Measurements from ENCODE around the gene SAXO2.
"Not testable (repeated sequence)": the region's sequence is repeated elsewhere in the genome, so short reads cannot be mapped to it uniquely, and the experiment has no call there.

Gene SAXO2

DNA sequence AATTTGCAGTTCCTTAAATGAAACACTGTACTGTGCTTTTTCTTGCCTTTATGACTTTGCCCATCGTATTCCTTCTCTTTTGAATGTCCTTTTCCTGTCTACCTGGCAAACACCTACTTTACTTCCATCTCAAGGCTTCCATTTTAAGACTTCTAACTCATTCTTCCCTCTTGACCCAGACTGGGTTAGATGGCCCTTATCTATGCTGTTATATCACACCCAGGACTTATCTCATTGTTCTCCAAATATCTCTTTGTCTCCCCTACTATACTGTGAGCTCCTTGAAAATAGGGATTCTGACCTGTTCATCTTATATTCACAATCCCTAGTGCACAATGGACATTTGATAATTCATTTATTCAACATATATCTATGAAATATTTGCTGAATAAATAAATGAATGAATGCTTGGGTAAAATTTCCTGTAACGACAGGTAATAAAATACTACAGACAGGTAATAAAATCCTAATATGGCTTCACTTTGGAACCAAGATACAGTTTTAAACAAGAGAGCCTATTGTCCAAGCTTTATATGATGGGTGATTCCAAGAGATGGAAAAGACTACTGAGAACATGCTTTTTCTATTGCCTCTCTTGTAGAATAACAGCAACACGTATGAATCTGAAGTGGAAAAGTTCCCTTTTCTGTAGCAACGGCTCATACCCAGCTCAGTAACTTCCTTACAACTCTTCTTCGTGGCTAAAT lies 22.8 kb upstream of the SAXO2 start:
- DNase-seq (ENCODE audit: low read depth, low spot score), result no peak

DNA sequence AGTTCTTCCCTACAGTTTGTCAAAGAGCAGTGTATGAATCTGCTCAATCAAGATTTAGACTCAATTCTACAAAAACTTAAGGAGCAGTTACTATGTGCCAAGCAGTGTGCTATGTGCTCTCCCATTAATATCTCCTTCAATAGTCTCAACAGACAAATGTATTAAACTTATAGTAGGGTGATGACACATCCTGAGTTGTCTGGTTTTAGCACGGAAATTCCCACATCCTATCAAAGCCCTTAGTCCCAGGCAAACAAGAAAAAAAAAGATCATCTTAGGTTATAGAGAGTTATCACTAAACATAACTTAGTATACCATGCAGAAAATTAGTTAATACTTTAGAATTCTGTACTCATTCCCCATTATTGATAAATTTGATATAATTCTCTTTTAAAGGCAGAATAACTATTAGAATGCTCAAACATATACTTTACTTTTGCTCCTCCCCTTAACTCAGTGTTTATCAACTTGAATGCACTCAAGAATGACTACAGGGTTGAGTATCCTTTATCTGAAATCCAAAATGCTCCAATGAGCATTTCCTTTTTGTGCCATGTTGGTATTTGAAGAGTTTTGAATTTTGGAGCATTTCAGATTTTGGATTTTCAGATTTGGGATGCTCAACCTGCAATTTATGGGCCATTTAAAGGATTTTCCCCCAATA lies 20.6 kb upstream of the SAXO2 start:
- not testable (repeated sequence) for DNase-seq (ENCODE audit: low read depth, low spot score); H3K4me3 ChIP-seq (ENCODE audit: insufficient read length, low read depth); H3K9me3 ChIP-seq (ENCODE audit: insufficient read depth, low read length); H3K4me1 ChIP-seq (ENCODE audit: insufficient read depth, insufficient read length); H3K27me3 ChIP-seq (ENCODE audit: insufficient read depth, insufficient read length); H3K9ac ChIP-seq (ENCODE audit: insufficient read length, low read depth)
- H3K36me3 ChIP-seq (ENCODE audit: insufficient read depth, insufficient read length, low read length), result peaks cover 21% of the 10 kb centered on the region

More for the DNA sequence above, 22.8 kb upstream of the SAXO2 start:
- no peaks in the 10 kb centered on the region for H3K27me3 ChIP-seq (ENCODE audit: insufficient read depth, insufficient read length)
- H3K4me1 ChIP-seq (ENCODE audit: insufficient read depth, insufficient read length), result no peaks in the 10 kb centered on the region
- H3K9ac ChIP-seq (ENCODE audit: insufficient read length, low read depth), result no peak overlapping the region
- TF ChIP-seq ZNF274 (IDR thresholded peaks at IDR 0.05; ENCODE audit: low read depth, low read length), result no peak
- TF ChIP-seq SUZ12 (IDR thresholded peaks at IDR 0.05; ENCODE audit: extremely low read depth, insufficient read depth, insufficient read length), result no peak
- peaks cover 21% of the 10 kb centered on the region for H3K36me3 ChIP-seq (ENCODE audit: insufficient read depth, insufficient read length, low read length)
- H3K4me3 ChIP-seq (ENCODE audit: insufficient read length, low read depth), result no peak overlapping the region
- no peaks in the 10 kb centered on the region for H3K9me3 ChIP-seq (ENCODE audit: insufficient read depth, low read length)

DNA sequence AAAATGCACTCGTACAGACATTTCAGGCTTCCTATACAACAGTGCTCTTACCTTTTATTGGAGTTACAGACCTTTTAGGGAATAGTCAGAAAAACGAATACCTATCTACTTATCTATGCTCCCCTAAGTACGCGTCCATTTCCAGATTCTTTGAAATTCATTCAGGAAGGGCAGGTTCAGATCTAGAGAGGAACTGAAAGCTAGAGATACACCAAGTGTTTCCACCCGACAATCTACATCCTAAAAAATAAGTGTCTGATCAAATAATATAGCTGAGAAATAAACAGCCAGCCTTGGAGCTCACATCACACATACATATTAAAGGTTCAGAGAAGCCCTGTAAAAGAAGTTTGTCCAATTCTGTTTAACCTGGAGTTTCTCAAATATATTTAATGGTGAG lies 19.0 kb upstream of the SAXO2 start:
- not testable (repeated sequence) for H3K4me1 ChIP-seq (ENCODE audit: insufficient read depth, insufficient read length); H3K9ac ChIP-seq (ENCODE audit: insufficient read length, low read depth)

DNA sequence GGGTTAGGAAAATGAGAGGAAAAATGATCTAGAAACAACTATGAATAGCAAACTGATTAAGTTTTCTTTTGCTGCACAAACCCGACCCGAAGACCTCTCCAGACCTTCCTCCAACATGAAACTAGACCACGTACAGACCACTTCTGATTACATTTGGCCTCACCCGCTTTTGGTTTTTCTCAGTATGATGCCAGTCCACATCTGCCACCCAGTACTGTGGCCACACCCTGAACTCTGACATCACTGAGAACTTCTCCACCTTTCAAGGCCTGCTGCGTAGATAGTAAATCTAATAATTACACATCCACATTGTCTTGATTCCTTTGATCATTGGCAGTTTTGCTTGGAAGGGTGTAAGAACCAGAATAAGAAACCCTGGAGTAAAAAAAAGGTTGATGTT lies 16.7 kb upstream of the SAXO2 start:
- not testable (repeated sequence) for H3K9ac ChIP-seq (ENCODE audit: insufficient read length, low read depth); H3K4me3 ChIP-seq (ENCODE audit: insufficient read length, low read depth); H3K27me3 ChIP-seq (ENCODE audit: insufficient read depth, insufficient read length); H3K9me3 ChIP-seq (ENCODE audit: insufficient read depth, low read length); H3K4me1 ChIP-seq (ENCODE audit: insufficient read depth, insufficient read length); DNase-seq (ENCODE audit: low read depth, low spot score); H3K36me3 ChIP-seq (ENCODE audit: insufficient read depth, insufficient read length, low read length)

More for the DNA sequence above, 19.0 kb upstream of the SAXO2 start:
- H3K36me3 ChIP-seq (ENCODE audit: insufficient read depth, insufficient read length, low read length), result peaks cover 19% of the 10 kb centered on the region
- DNase-seq (ENCODE audit: low read depth, low spot score); H3K4me3 ChIP-seq (ENCODE audit: insufficient read length, low read depth); H3K9me3 ChIP-seq (ENCODE audit: insufficient read depth, low read length); H3K27me3 ChIP-seq (ENCODE audit: insufficient read depth, insufficient read length): not testable (repeated sequence)

DNA sequence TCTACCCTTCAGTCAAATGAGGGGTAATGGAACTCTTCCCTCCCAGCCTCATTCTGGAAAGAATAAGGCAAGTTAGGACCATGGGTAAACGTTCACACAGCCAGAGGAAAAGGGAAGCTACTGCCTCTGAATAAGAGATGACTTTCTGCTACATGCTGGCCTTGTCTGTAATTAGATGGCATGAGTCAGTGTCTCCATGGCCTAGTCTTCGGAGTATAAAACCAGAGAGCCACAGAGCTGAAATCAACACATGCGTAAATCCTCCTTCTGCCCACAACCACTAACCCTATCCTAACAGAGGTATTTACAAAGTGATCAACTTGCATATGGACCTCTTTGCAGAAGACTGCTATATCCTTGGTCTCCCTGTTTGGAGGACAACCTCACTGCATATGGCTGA lies 14.4 kb upstream of the SAXO2 start:
- H3K27me3 ChIP-seq (ENCODE audit: insufficient read depth, insufficient read length); H3K4me1 ChIP-seq (ENCODE audit: insufficient read depth, insufficient read length); H3K36me3 ChIP-seq (ENCODE audit: insufficient read depth, insufficient read length, low read length); DNase-seq (ENCODE audit: low read depth, low spot score); H3K9me3 ChIP-seq (ENCODE audit: insufficient read depth, low read length); H3K9ac ChIP-seq (ENCODE audit: insufficient read length, low read depth); H3K4me3 ChIP-seq (ENCODE audit: insufficient read length, low read depth): not testable (repeated sequence)

DNA sequence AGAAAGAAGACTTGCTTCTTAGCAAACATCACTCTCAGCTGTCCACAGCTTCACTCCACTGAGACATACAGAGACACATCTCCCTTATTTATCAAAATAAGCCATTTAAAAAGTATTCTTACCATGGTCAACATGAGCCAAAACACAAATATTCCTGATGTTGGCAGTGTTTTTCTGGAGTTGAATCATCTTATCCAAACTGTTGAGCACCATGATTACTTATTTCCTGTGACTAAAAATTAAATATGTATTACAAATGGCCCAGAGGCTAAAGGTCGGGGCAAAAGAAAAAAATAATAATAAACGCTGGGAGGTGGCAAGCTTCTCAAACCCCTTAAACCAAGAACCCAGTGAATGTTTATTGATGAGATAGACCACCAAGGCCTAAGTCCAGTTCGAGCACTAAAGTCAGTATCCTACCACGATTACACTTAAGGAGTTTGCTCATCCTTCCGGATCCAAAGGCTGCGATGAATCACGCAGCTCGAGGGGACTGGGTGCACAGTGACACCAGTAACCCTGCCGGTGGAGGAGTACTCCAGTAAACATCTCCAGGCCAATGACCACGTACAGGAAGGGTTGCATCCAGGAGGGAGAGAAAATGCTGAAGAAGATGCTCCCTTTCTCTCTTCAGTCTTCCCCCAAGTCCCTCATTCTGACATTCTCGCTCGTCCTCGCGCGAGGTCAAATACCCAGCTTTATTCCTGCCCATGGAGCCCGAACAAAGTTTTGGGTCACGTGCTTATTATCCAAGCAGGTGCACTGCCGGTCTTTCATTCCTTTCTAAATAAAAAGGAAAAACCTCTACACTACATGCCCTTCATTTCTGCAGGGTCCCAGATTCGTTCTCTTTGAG lies 824 bp upstream of the SAXO2 start:
- peaks cover 24% of the 10 kb centered on the region for H3K36me3 ChIP-seq (ENCODE audit: insufficient read depth, insufficient read length, low read length)
- peak; percentile 5 for DNase-seq (ENCODE audit: low read depth, low spot score)
- peak overlapping the region; percentile 89 for H3K4me3 ChIP-seq (ENCODE audit: insufficient read length, low read depth)
- H3K4me1 ChIP-seq (ENCODE audit: insufficient read depth, insufficient read length); H3K9me3 ChIP-seq (ENCODE audit: insufficient read depth, low read length); H3K27me3 ChIP-seq (ENCODE audit: insufficient read depth, insufficient read length): not testable (repeated sequence)
- H3K9ac ChIP-seq (ENCODE audit: insufficient read length, low read depth), result peak overlapping the region; percentile 88

DNA sequence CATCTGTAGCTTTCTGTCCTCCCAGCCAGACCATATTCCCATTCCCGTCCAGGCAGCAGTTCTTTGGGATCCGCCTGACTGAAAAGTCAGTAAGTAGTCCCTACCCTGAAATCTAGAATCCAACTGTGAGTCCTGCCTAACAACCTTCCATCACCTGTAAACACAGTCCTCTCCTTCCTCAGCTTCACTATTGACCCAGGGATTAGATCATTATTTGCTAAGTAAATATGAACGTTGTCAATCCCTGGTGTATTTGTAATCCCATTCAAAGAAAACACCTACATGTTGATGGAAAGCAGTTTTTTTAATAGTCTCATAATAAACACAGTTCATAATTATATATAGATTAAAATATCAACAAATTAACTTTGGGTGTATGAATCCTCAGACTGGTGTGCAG lies 732 bp downstream of the SAXO2 start:
- Histone ChIP-seq H3K9me3 (ENCODE audit: insufficient read depth, low read length) (no peaks in the 10 kb centered on the region), H3K27me3 (ENCODE audit: insufficient read depth, insufficient read length) (peaks cover 4% of the 10 kb centered on the region), H3K4me3 (ENCODE audit: insufficient read length, low read depth) (peak overlapping the region; percentile 89), H3K9ac (ENCODE audit: insufficient read length, low read depth) (peak overlapping the region; percentile 88), H3K36me3 (ENCODE audit: insufficient read depth, insufficient read length, low read length) (peaks cover 12% of the 10 kb centered on the region), H3K4me1 (ENCODE audit: insufficient read depth, insufficient read length) (no peaks in the 10 kb centered on the region)
- no peak for DNase-seq (ENCODE audit: low read depth, low spot score)
- no peak for TF ChIP-seq SUZ12 (IDR thresholded peaks at IDR 0.05; ENCODE audit: extremely low read depth, insufficient read depth, insufficient read length)
- TF ChIP-seq ZNF274 (IDR thresholded peaks at IDR 0.05; ENCODE audit: low read depth, low read length), result no peak
- TF ChIP-seq YY1 (IDR thresholded peaks at IDR 0.05; ENCODE audit: insufficient read depth, insufficient read length), result no peak

DNA sequence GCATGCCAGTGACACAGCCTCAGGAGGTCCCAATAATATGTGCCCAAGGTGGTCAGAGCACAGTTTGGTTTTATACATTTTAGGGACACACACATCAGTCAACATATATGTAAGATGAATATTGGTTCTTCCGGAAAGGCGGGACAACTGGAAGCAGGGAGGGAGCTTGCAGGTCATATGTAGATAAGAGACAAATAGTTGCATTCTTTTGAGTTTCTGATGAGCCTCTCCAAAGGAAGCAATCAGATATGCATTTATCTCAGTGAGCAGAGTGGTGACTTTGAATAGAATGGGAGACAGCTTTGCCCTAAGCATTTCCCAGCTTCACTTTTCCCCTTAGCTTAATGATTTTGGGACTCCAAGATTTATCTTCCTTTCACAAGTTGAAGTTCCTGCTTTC lies 4.5 kb downstream of the SAXO2 start:
- H3K4me1 ChIP-seq (ENCODE audit: insufficient read depth, insufficient read length); DNase-seq (ENCODE audit: low read depth, low spot score); H3K36me3 ChIP-seq (ENCODE audit: insufficient read depth, insufficient read length, low read length); H3K27me3 ChIP-seq (ENCODE audit: insufficient read depth, insufficient read length); H3K9me3 ChIP-seq (ENCODE audit: insufficient read depth, low read length); H3K4me3 ChIP-seq (ENCODE audit: insufficient read length, low read depth); H3K9ac ChIP-seq (ENCODE audit: insufficient read length, low read depth): not testable (repeated sequence)

DNA sequence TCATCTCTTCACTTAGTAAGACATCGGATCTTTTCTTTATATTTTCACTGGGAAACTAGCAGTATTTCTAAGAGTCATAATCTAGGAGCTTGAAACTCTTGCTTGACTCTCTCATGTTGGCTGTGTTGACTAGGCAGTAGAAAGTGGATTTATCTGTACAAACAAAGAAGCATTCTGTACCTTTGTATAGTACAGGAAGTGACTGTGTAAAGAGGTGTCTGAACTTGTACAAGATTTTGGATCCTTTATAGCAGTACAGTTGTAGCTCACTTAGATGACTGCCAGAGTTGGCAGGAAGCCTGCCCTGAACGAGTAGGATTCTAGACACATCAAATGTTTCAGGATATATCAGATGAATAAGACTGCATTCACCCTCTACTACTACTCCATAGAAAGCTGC lies 5.8 kb downstream of the SAXO2 start:
- H3K36me3 ChIP-seq (ENCODE audit: insufficient read depth, insufficient read length, low read length); DNase-seq (ENCODE audit: low read depth, low spot score); H3K4me3 ChIP-seq (ENCODE audit: insufficient read length, low read depth); H3K9ac ChIP-seq (ENCODE audit: insufficient read length, low read depth); H3K4me1 ChIP-seq (ENCODE audit: insufficient read depth, insufficient read length); H3K9me3 ChIP-seq (ENCODE audit: insufficient read depth, low read length); H3K27me3 ChIP-seq (ENCODE audit: insufficient read depth, insufficient read length): not testable (repeated sequence)
